ENCODE measurements around the gene FARS2.

- TF ChIP-seq CTCF (IDR thresholded peaks at IDR 0.05; ENCODE audit: extremely low read depth in 1 of 2, insufficient read depth in 1 of 2, low read depth in 1 of 2, low read length in 2 of 2) (no peak), MYC (IDR thresholded peaks at IDR 0.05; ENCODE audit: low read depth, low read length) (no peak), POLR2AphosphoS5 (IDR thresholded peaks at IDR 0.05; ENCODE audit: insufficient read depth, low read depth, low read length) (no peak), POLR2A (IDR thresholded peaks at IDR 0.05; ENCODE audit: low read depth, low read length) (no peak), EZH2 (IDR thresholded peaks at IDR 0.05; ENCODE audit: borderline replicate concordance, low read depth, low read length, severe bottlenecking) (no peak), JUN (IDR thresholded peaks at IDR 0.05; ENCODE audit: borderline replicate concordance, insufficient read depth, insufficient read length, low read depth) (no peak), MAX (IDR thresholded peaks at IDR 0.05; ENCODE audit: insufficient read depth, insufficient read length) (no peak), FOS (IDR thresholded peaks at IDR 0.05; ENCODE audit: borderline replicate concordance, insufficient read depth, low read length) (no peak)
Observed at GRCh38 chr6:5471637-5472398, 210.5 kb downstream of the FARS2 start.
